ENCODE data around the gene RINT1. TPM values are rescaled to one million over a fixed set of nuclear protein-coding genes. Genes with fewer than 3 reads are reported as not detected.
"Not testable (repeated sequence)": the region's sequence is repeated elsewhere in the genome, so short reads cannot be mapped to it uniquely, and the experiment has no call there.

Gene RINT1
- total and polyA plus RNA-seq, 2 experiments from 2014 or later = 12.6 to 24.1 TPM

DNA sequence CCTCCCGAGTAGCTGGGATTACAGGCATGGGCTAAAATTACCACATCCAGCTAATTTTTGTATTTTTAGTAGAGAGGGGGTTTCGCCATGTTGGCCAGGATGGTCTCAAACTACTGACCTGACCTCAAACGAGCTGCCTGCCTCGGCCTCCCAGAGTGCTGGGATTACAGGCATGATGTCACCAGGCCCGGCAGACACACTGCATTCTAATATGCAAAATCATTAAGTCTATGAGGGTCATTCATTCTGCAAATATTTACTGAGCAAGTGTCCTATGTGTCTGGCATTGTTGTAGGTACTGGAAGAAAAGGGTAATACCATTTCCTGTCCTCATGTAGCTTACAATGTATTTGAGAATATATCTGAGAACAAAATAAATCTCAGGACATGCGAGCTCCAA is 12.6 kb upstream of the RINT1 start:
- H3K79me2 ChIP-seq (ENCODE audit: insufficient read depth) = peaks cover 62% of the 10 kb centered on the region
- peak; percentile 4 for DNase-seq
- no peak for TF ChIP-seq EZH2 (IDR thresholded peaks at IDR 0.05; ENCODE audit: insufficient read depth, poor library complexity, severe bottlenecking)
- TF ChIP-seq EZH2phosphoT487 (IDR thresholded peaks at IDR 0.05; ENCODE audit: insufficient read depth, low read depth) = no peak
- H3K9ac ChIP-seq = no peak overlapping the region
- peaks cover 4% of the 10 kb centered on the region; the same call in 1 of the 2 replicates for H3K36me3 ChIP-seq (ENCODE audit: low read depth)
- H4K20me1 ChIP-seq (ENCODE audit: insufficient read depth) = no peaks in the 10 kb centered on the region
- no peaks in the 10 kb centered on the region for H3K9me3 ChIP-seq (ENCODE audit: low read depth)
- no peak overlapping the region for H2AFZ ChIP-seq
- H3K4me1 ChIP-seq (ENCODE audit: insufficient read depth) = peaks cover 12% of the 10 kb centered on the region; the same call in 1 of the 2 replicates
- peaks cover 25% of the 10 kb centered on the region for H3F3A ChIP-seq (ENCODE audit: insufficient read depth)
- H3K4me3 ChIP-seq = no peak overlapping the region
- H3K9me2 ChIP-seq (ENCODE audit: insufficient read depth) = no peaks in the 10 kb centered on the region
- no peak overlapping the region for H3K27ac ChIP-seq
- WGBS, 2 experiments (ENCODE audit: low coverage in 1 of 2, low lambda C conversion rate in 2 of 2, missing lambda C conversion rate in 2 of 2) = 85 to 88% methylated on average over 6 of the region's 6 CpGs
- H3K4me2 ChIP-seq (ENCODE audit: unreplicated experiment) = no peak overlapping the region
- in situ Hi-C loops (cut with MboI) = no loop called here
- H3K27me3 ChIP-seq (replicated peaks; ENCODE audit: insufficient read depth) = no peaks in the 10 kb centered on the region

DNA sequence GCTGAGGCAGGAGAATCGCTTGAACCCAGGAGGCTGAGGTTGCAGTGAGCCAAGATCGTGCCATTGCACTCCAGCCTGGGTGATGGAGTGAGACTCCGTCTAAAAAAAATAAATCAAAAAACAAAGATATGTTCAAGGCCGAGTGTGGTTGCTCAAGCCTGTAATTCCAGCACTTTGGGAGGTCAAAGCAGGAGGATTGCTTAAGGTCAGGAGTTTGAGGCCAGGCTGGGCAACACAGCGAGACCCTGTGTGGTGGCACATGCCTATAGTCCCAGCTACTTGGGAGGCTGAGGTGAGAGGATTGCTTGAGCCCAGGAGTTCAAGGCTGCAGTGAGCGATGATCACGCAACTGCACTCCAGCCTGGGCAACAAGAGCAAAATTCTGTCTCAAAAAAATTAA is 11.4 kb upstream of the RINT1 start:
- H3K4me1 ChIP-seq (ENCODE audit: insufficient read depth); H3K36me3 ChIP-seq (ENCODE audit: low read depth); H3K27me3 ChIP-seq (replicated peaks; ENCODE audit: insufficient read depth); H2AFZ ChIP-seq; H3K9me3 ChIP-seq (ENCODE audit: low read depth); H3K9me2 ChIP-seq (ENCODE audit: insufficient read depth); H4K20me1 ChIP-seq (ENCODE audit: insufficient read depth); DNase-seq; in situ Hi-C loops (cut with MboI): not testable (repeated sequence)
- Histone ChIP-seq H3F3A (ENCODE audit: insufficient read depth) (peaks cover 16% of the 10 kb centered on the region), H3K27ac (peak overlapping the region; percentile 92), H3K4me3 (peak overlapping the region; percentile 82), H3K4me2 (ENCODE audit: unreplicated experiment) (peak overlapping the region; percentile 82), H3K9ac (peak overlapping the region; percentile 90), H3K79me2 (ENCODE audit: insufficient read depth) (peaks cover 55% of the 10 kb centered on the region)
- WGBS, 2 experiments (ENCODE audit: low coverage in 1 of 2, low lambda C conversion rate in 2 of 2, missing lambda C conversion rate in 2 of 2) = 75 to 80% methylated on average over 7 of the region's 7 CpGs

DNA sequence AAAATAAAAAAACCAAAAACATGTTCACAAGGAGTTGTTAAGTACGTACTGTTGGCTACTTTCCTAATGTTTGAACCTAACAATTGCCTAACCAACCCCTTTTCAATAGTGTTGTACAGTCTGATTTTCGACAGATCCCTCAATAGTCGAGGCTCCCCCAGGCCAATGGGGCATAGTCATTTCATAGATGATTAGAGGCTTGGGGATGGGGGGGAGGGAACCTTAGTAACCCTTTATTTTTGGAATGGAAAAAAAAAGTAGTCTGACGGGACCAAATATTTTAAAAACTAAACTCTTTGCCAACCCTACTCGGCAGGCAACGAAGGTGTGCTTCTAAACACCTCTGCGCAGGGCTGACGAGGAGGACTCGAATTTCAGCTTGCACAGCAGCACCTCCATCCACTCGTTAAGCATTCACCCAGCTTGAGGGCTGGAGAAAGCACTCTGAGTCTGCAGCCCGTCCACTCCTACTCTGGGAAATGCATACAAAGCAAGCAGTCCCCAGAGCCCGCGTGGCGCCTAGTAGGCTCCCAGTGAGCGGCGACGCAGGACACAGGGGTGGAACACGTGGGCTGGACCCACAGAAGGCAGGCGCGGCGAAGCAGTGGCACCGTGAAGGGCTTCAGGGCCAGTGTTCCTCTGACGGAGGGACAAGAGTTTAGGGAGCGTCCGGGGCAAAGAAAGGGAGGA is 10.8 kb upstream of the RINT1 start:
- peak overlapping the region; percentile 90 for H3K9ac ChIP-seq
- H3K9me2 ChIP-seq (ENCODE audit: insufficient read depth) = no peaks in the 10 kb centered on the region
- in situ Hi-C loops (cut with MboI) = no loop called here
- H3K27me3 ChIP-seq (replicated peaks; ENCODE audit: insufficient read depth) = no peaks in the 10 kb centered on the region
- H3K4me3 ChIP-seq = peak overlapping the region; percentile 82
- no peaks in the 10 kb centered on the region for H3K9me3 ChIP-seq (ENCODE audit: low read depth)
- no peaks in the 10 kb centered on the region for H4K20me1 ChIP-seq (ENCODE audit: insufficient read depth)
- TF ChIP-seq EZH2phosphoT487 (IDR thresholded peaks at IDR 0.05; ENCODE audit: insufficient read depth, low read depth) = no peak
- no peak for TF ChIP-seq EZH2 (IDR thresholded peaks at IDR 0.05; ENCODE audit: insufficient read depth, poor library complexity, severe bottlenecking)
- DNase-seq = peak; percentile 87
- peaks cover 50% of the 10 kb centered on the region for H3K79me2 ChIP-seq (ENCODE audit: insufficient read depth)
- H2AFZ ChIP-seq = peak overlapping the region; percentile 79
- H3K4me2 ChIP-seq (ENCODE audit: unreplicated experiment) = peak overlapping the region; percentile 82
- peaks cover 16% of the 10 kb centered on the region for H3F3A ChIP-seq (ENCODE audit: insufficient read depth)
- 4% methylated on average over 25 of the region's 25 CpGs for WGBS, 2 experiments (ENCODE audit: low coverage in 1 of 2, low lambda C conversion rate in 2 of 2, missing lambda C conversion rate in 2 of 2)
- H3K36me3 ChIP-seq (ENCODE audit: low read depth) = peaks cover 4% of the 10 kb centered on the region; the same call in 1 of the 2 replicates
- H3K4me1 ChIP-seq (ENCODE audit: insufficient read depth) = peaks cover 9% of the 10 kb centered on the region; the same call in 1 of the 2 replicates
- H3K27ac ChIP-seq = peak overlapping the region; percentile 92

DNA sequence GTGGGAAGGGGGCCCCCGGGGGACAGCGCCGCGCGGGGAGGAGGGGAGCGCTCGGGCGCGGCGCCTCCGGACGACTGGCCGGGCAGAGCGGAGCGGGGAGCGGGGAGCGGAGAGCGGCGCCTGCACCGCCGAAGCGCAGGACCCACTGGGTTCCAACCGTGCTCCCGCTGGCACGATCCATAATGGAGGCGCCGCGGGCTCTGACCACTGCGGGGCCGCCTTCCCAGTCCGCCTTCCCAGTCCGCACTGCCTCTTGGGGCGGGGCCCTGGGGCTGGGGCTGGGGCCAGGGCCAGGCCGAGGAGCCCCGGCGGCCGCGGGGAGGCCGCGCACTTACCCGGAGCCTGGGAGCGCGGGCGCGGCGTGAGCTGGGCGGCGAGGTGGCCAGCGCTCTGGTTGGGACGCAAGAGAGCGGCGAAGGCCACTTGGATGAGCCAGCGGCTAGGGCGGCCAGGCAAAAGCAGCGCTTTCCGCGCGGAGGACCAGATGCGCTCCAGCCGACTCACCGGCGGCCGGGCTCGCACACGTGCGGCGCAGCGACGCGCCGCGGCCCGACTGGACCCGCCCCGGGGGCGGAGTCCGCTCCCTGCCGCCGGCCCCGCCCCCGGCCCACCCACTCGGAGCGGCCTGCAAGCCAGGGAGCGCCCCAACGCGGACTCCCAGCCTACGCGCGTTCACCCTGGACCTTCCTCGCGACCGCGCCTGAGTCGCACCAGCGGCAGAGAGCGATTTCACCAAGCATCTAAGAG is 10.1 kb upstream of the RINT1 start, which contains the start of gene PUS7:
Gene PUS7, minus strand, starts transcription at position 555 of the 747 bp plus-strand sequence. CDS start 13,759 bp downstream, outside the sequence.
- Histone ChIP-seq H2AFZ (peak within 1 kb of the TSS; percentile 96), H3K9me2 (ENCODE audit: insufficient read depth) (no peaks in the 10 kb centered on the region), H3F3A (ENCODE audit: insufficient read depth) (peaks cover 16% of the 10 kb centered on the region), H3K27me3 (replicated peaks; ENCODE audit: insufficient read depth) (no peaks in the 10 kb centered on the region), H3K36me3 (ENCODE audit: low read depth) (peaks cover 4% of the 10 kb centered on the region; the same call in 1 of the 2 replicates), H3K27ac (peak within 1 kb of the TSS; percentile 92), H3K79me2 (ENCODE audit: insufficient read depth) (peaks cover 43% of the 10 kb centered on the region), H3K4me3 (peak within 1 kb of the TSS; percentile 82), H3K4me2 (ENCODE audit: unreplicated experiment) (peak within 1 kb of the TSS; percentile 82), H4K20me1 (ENCODE audit: insufficient read depth) (no peaks in the 10 kb centered on the region), H3K9ac (peak within 1 kb of the TSS; percentile 90), H3K4me1 (ENCODE audit: insufficient read depth) (peaks cover 9% of the 10 kb centered on the region; the same call in 1 of the 2 replicates), H3K9me3 (ENCODE audit: low read depth) (no peaks in the 10 kb centered on the region)
- peak; percentile 97 for DNase-seq
- in situ Hi-C loops (cut with MboI) = no loop called here
- 1 to 2% methylated on average over 15 to 82 of the region's 96 CpGs for WGBS, 2 experiments (ENCODE audit: low coverage in 1 of 2, low lambda C conversion rate in 2 of 2, missing lambda C conversion rate in 2 of 2)
- TF ChIP-seq EZH2phosphoT487 (IDR thresholded peaks at IDR 0.05; ENCODE audit: insufficient read depth, low read depth) (no peak), EZH2 (IDR thresholded peaks at IDR 0.05; ENCODE audit: insufficient read depth, poor library complexity, severe bottlenecking) (no peak)

DNA sequence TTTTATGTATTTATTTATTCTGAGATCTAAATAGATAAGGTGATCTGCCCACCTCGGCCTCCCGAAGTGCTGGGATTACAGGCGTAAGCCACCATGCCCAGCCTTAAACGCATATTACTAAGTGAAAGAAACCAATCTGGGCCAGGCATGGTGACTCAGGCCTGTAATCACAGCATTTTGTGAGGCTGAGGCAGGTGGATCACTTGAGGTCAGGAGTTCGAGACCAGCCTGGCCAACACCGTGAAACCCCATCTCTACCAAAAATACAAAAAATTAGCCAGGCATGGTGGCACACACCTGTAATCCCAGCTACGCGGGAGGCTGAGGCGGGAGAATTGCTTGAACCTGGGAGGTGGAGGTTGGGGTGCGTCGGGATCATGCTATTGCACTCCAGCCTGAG is 7.6 kb upstream of the RINT1 start:
- 96 to 97% methylated on average over 10 to 11 of the region's 11 CpGs for WGBS, 2 experiments (ENCODE audit: low coverage in 1 of 2, low lambda C conversion rate in 2 of 2, missing lambda C conversion rate in 2 of 2)
- DNase-seq; H4K20me1 ChIP-seq (ENCODE audit: insufficient read depth); H3K4me1 ChIP-seq (ENCODE audit: insufficient read depth); H3K9me2 ChIP-seq (ENCODE audit: insufficient read depth); in situ Hi-C loops (cut with MboI); H3K9ac ChIP-seq; H3K9me3 ChIP-seq (ENCODE audit: low read depth); H3K27me3 ChIP-seq (replicated peaks; ENCODE audit: insufficient read depth); H2AFZ ChIP-seq; H3K27ac ChIP-seq; H3K4me3 ChIP-seq; H3K4me2 ChIP-seq (ENCODE audit: unreplicated experiment); H3K36me3 ChIP-seq (ENCODE audit: low read depth): not testable (repeated sequence)
- Histone ChIP-seq H3K79me2 (ENCODE audit: insufficient read depth) (peaks cover 18% of the 10 kb centered on the region), H3F3A (ENCODE audit: insufficient read depth) (peaks cover 16% of the 10 kb centered on the region)
